SW 1271 (cell line): ENCODE data around the gene SETD2.

Experiments
- DNase-seq, 2 experiments: peaks; one replicate each; lab custom pipeline; 2025; lab: John Stamatoyannopoulos, UW

The SETD2 gene

DNA sequence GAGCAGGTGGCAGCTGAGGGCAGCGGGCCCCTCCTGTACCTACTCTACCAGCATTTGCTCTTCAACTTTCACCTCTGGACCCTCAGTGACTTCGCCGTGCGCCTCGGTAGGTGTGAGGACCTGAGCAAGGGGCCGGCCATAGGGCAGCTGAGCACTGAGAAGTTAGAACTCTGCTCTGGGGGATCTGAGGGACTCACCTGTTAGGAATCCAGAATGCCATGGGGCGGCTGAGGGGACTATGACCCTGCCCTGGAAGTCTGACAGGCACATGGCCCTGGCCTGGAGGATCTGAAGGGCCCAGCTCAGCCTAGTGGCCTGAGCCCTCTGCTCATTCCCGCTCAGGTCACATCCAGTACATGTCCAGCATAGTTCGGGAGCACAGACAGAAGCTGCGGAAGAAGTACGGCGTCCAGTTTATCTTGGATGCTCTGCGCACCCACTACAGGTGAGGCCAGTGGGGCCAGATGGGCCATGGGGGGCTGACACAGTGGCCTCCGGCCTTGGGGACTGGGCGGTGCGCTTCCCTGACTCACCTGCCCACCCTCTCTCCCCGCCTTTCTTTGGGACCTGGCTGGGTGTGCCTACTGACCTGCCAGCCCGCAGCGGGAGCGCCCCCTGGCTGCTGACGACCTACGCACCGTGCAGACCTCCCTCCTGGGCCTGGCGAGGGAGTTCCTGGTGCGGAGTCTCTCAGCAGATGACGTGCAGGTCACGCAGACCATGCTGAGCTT is 165.6 kb downstream of the SETD2 start:
- DNase-seq = no peak

DNA sequence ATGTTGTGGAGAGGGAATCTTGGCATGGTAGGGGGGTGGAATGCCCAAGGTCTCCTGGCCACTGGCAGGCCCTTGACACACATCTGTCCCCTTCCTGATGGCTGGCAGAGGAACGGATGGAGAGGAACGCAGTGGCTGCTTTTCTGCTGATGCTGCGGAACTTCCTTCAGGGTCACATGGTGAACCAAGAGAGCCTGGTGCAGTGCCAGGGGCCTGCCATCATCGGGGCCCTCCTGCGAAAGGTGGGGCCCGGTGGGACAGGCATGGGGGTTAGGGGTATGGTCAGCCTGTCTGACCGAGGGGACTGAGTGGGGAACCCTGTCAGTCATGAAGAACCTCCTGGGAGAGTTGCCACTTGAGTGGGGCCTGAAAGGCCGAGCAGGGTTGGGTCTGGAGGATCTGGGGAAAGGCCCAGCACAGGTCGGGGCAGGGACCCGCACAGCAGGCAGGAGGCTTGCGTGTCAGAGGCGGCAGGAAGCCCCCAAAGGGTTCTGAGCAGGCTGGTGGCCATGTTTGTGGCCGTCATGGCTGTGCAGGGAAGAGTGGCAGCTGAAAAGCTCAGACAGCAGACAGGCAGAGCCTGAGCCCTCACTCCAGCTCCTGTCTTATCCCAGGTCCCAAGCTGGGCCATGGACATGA is 166.3 kb downstream of the SETD2 start:
- no peak for DNase-seq

DNA sequence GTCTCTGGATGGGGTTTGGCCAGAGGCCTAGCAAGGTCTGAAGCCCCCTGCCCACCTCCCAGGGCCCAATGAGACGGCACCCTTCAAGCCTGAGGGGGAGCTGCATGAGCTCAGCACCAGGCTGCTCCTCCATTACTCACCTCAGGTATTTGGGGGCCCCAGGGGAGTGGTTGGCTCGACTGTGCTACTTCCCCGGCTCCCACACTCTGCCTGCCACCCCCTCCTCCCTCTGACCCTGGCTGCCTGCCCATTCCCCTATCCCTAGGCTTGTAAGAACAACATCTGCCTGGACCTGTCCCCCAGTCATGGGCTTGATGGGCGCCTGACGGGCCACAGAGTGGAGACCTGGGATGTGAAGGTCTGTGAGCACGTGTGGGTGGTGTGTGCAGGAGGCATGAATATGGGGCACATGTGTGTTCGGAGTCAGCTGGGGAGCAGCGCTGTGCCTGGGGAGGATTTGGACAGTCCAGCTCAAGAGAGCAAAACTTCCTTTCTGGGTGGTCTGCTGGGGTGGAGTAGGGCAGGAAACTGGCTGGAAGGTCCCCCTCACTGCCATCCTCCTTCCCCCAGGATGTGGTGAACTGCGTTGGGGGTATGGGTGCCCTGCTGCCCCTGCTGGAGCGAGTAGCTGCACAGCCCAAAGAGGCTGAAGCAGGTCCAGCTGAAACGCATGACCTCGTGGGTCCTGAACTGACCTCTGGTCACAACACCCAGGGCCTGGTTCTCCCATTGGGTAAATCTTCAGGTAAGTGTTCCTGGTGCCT is 167.0 kb downstream of the SETD2 start:
- DNase-seq = no peak

DNA sequence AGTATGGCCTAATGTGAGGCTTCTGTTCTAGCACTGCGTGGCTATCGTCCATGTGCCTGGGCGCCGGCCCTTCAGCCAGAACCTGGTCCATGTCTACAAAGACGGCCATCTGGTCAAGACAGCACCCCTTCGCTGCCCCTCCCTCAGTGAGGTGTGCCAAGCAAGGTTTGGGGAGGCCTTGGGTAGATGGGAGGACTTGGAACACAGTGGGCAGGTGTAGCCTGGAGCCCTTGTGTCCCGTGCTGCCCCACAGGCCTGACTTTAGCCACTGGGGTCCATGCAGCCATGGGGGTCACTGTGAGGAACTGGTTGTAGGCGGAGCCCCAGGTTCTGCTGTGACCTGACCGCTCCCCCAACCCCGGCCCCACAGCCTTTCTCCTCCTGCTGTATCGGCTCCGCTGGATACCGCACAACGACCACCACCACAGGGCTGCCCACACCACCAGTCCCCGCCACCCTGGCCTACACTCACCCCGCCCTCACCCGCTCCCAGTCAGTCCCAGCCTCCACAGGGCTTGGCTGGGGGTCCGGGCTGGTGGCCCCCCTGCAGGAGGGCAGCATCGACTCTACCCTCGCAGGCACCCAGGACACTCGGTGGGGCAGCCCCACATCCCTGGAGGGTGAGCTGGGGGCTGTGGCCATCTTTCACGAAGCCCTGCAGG is 167.9 kb downstream of the SETD2 start:
- no peak for DNase-seq

DNA sequence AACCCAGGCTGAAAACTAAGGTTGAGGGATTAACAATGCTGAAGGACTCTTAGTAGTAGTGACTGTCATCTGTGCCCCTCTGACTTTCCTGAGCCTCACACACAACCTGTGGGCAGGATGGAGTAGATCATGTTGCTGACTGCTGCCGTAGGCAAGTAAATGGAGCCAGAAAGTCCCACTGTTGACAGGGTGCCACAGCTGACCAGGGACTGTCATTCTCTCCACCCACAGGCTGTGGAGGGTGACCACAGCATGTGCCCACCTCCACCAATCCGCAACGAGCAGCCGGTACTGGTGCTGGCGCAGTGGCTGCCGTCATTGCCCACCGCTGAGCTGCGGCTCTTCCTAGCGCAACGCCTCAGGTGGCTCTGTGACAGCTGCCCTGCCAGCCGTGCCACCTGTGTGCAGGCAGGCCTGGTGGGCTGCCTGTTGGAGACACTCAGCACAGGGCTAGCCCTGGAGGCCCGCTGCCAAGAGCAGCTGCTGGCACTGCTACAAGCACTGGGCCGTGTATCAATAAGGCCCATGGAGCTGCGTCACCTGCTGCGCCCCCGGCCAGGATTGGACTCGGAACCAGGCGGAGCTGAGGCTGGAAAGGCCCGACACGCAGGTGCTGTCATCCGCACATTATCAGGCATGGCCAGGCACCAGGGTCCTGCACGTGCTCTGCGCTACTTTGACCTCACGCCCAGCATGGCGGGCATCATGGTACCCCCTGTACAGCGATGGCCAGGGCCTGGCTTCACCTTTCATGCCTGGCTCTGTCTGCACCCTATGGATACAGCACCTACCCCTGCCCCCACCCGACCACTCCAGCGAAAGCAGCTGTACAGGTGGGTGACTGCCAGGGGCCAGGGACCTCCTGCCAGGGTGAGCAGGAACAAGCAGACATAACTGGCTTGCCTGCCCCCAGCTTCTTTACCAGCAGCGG is 168.8 kb downstream of the SETD2 start:
- DNase-seq = no peak

DNA sequence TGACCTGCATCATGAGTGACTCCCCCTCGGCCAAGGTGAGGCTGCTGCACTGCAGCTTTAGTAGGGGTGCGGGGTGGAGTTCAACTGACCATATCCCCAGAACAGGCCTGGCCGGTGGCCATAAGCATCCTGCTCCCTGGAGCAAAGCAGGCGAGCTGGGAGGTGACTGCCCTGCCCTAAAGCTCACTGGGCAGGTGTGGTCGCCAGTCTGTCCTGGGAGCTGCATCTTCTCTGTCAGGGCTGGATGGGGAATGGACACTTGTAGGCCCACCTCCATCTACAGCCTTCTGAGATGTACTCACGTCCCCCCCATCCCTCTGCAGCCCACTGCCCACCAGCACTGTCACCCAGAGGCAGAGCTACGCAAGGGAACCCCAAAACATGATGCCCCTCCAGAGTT is 169.9 kb downstream of the SETD2 start:
- DNase-seq = no peak

DNA sequence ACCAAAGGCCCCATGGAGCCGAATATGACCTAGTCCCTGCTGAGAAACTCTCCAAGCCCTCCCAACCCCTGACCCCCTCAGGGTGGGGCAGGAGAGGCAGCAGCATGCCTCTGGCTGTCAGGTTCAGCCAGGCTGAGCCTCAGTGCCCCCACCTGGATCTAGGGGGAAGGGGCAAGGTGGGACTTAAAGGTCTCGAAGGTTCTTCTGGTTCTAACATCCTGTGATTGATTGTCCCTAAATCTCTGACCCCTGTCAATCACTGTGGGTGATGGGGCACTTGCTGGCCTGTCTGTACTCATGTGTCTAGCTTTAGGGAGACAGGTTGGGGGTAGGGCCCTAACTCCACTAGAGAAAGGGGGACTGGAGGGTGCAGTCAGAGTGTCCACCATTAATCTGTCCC is 170.6 kb downstream of the SETD2 start:
- DNase-seq = no peak

DNA sequence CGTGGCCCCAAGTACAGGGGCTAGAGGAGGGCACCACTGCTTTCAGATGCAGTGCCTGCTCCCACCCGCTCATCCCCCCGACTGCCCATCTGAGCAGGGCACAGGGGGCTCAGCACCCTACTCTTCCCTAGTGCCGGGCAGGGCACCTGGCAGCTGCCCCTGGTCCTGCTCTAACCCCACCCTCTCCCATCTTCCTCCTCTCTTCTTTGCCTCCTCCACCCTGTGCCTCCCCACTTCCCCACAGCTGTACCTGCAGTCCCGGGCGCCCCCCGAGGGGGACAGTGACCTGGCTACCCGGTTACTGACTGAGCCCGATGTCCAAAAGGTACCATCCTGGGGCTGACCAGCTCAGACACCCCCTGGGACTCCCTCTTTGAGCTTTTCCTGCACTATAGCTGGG is 171.7 kb downstream of the SETD2 start:
- no peak for DNase-seq

DNA sequence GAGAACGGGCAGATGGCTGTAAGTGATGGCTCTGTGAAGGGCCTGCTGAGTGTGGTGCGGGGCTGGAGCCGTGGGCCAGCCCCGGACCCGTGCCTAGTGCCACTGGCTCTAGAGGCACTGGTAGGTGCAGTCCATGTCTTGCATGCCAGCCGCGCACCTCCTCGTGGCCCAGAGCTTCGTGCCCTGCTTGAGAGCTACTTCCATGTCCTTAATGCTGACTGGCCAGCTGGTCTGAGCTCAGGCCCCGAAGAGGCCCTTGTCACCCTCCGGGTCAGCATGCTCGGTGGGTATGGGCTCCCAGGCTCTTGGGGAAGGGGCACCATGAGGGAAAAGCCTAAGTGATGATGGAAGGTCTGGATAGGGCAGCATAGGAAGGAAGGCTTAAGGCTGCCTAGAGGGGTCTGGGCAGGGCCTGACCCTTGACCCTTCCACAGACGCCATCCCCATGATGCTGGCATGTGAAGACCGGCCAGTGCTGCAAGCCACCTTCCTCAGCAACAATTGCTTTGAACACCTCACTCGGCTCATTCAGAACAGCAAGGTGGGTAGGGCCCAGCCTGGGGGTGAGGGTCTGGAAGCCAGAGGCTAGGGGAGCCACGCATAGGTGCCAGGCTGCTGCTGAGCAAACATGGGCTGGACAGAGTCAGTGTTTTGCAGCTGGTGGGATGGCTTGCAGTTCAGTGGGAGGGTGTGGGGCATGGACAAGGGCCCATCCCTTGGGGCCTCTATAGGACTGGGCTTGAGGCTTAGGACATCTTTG is 172.3 kb downstream of the SETD2 start:
- DNase-seq = no peak

DNA sequence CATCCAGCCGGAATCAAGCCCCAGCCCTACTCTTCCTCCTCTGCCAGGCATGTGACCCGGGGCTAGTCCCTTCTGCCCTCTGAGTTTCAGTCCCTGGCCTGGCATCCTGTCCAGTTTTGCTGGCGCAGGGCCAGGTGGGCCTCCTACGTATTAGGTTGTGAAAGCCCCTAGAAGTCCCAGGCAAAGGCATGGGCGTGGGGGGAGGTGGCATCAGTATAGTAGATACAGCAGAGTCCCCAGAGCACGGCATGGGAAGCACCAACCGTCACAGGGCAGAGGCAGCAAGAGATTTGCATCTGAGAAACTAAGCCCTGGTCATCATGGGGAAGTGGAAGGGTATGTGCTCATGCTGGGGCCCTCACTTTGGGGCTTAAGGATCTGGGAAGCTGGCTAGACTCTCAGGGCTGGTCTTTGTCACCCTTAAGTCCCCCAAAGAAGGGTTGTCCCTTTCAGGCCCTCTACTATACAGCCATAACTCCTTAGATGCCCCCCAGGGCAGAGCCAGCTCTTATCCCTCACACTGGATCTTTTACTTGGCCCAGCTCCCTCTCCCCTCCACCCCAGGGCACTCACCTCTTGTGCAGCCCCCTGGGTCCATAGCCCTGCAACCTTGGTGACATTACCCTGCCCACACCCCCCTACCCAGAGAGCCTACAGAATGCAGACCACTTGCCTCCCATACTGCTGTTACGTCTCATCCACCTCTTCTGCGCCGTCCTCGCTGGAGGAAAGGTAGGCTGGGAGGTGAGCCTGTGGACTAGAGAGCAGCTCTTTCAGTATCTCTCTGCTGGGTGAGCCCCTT is 173.1 kb downstream of the SETD2 start:
- DNase-seq = no peak

DNA sequence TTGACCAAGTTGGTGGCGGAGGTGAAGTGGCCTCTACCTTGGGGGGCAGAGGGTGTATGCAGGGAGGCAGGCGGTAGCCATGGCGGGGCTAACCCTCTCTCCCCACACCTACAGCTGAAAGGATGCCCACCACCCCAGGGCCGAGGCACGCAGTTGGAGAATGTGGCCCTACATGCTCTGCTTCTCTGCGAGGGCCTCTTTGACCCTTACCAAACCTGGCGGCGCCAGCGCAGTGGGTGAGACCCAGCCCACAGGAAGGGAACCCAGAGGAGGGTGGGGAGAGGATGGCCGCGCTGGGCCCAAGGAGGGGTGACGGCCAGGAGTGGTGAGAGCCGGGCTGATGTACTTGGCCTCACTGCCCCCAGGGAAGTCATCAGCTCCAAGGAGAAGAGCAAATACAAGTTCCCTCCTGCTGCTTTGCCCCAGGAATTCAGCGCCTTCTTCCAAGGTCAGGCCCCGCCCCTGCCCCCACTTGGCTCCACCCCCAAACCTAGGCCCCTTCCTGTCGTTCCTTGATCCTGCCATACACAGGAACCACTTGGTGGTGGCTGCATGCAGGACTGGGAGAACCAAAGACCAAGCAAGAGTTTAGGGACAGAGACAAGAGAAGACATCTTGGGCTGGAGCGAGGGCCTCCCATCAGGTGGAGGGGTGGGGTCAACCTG is 174.6 kb downstream of the SETD2 start:
- no peak for DNase-seq

DNA sequence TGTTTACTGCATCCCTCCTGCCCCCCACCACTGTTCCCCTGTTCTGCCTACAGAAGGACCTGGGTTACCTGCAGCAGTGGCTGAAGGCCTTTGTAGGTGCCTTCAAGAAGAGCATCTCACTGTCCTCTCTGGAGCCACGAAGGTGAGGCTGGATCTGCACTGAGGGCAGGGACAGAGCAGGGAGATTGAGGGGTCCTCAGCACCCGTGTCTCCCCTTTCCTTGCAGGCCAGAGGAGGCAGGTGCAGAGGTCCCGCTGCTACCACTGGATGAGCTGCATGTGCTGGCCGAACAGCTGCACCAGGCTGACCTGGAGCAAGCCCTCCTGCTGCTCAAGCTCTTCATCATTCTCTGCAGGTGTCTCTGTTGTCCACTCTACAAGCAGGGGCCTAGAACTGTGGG is 175.3 kb downstream of the SETD2 start:
- DNase-seq = no peak

DNA sequence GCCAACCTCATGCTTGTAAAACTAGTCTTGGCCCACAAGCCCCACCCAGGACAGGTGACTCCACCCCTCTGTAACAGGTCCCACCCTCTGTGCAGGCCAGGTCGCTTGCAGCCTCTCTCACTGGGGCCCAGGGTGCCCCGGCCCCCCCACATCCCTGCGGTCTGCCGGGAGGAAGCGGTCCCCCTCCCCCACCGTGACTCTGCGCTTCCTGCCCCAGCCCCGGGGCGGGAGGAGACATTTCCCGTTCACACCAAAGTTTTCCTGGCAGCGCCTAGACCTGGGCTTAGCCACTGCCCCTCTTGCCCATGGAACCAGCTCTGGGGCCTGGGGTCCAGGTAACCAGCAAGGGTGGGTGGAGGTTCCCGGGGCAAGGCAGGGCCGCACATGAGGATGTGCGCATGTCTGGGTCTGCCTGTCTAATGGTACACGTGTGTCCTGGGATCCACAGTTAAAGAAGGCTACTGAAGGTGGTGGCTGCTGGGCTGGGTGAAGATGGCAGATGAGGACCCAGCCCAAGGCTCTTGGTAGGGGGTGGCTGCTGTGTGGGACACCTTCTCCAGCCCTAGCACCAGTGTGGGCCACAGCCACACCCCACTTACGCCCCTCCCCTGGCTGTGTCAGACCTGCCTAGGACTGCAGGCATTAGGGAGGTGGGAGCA is 176.0 kb downstream of the SETD2 start:
- no peak for DNase-seq

DNA sequence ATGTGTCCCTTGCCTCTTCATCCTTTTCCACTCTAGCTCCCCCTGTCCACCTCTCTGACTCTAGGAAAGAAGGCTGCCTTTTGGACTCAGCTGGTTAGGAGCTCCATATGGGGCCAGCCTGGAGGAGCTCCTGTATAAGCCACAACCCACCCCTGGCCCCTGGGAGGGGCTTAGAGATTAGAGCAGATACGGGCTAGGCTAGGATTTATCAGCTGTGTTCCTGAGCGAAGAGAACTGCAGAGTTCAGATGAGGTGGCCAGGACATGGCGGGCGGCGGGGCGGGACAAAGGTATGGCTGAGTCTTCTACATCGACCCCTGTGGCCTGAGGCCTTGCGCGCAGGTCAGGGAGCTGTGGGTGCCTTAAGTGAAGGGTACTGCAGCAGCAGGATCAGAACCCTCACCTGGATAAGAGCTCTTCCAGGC is 176.6 kb downstream of the SETD2 start:
- DNase-seq = no peak

DNA sequence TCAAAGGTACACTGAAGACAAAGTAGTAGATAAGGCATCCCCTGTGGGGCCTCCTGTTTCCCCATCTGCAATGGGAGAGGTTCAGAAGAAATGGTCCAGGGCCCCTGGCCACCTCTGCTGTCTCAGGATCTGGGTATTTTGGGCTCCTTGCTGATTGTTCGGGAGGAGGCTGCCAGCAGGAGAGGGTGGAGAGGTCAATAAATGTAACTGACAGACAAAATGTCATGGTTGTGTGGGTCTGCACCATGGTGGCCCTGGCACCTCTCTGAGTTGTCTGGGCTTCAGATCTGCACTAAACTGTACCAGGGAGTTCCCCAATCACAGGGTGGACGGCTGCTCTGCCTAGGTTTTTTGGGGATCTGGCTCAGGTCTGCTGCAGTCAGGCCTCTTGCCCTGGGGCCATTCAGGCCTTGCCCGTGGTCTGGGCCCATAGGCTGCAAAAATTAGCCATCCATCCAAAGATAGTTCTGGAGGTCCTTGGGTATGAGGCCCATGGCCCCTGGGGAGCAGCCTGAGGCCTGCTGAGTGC is 177.1 kb downstream of the SETD2 start:
- DNase-seq = no peak

DNA sequence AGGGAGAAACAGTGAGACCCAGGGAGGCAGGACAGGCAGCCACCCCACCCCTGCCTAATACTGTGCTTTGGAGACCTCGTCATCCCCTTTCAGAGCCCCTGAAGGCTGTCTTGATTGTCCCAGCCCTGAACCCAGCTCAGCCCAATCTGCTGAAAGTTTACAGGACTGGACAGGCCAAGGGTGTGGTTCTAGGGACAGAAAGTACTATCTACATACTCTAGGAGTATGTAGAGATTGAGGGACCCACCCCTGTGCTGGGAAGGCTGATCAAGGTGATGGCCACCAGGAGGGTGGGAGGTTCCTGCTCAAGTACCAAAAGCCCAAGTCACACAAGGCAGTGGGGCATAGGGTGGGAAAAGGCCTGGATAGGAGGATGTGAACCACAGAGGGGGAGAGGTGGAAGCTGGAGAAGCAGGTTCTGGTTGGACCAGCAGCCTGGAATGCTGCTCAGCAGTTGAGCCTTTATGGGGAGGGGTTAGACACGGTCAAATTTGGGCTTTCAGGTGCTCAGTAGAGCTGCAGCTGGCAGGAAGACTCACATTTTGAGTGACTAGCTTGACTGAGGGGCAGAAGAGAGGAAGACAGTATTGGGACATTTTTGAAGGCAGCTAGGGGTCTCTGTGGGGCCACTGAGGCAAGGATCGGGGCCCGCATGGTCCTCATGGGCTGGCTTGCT is 177.7 kb downstream of the SETD2 start:
- DNase-seq = no peak

DNA sequence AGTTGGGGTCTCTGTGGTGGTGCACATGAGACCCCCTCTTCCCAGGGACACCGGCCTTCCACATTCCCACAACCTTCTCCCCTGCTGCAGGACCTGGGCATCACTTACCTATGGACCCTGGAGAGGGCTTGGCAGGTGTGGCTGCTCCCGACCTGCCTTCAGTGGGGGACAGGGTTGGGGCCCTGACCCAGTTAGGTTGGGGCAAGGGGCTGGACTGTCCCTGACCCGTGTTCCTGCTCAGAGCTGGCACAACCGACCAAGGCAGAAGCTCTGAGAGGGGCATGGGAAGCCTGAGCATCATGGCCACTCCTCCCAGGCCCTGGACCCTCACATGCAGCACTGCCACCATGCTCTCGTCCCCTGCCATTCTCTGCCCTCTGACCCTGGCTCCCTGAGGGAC is 178.3 kb downstream of the SETD2 start:
- DNase-seq = no peak
